CD4-positive, alpha-beta T cell treated with Interleukin-4 for 4 hours (primary cell): ENCODE data around the gene SERTAD2.

ENCODE experiments used
- DNase-seq: peaks from one replicate; pipeline ENCODE4 v3.0.0-alpha.2; 2020

Gene SERTAD2

GRCh38 chr2:64653109-64654062, at the start of gene SERTAD2:
Gene SERTAD2 (minus strand): TSS chr2:64653913. CDS start chr2:64636871, 17,042 bp downstream.
- peak; percentile 87 for DNase-seq

GRCh38 chr2:64700133-64700809, 46.6 kb upstream of the SERTAD2 start:
- no peak for DNase-seq

- DNase-seq: peak; percentile 43
Measured at GRCh38 chr2:64699712-64700111, 46.0 kb upstream of the SERTAD2 start.

GRCh38 chr2:64698668-64699444, 45.1 kb upstream of the SERTAD2 start:
- DNase-seq: peak; percentile 55

GRCh38 chr2:64698177-64698643, 44.5 kb upstream of the SERTAD2 start:
- no peak for DNase-seq

- DNase-seq: no peak
Measured at GRCh38 chr2:64697297-64698176, 43.8 kb upstream of the SERTAD2 start.

GRCh38 chr2:64696636-64697035, 42.9 kb upstream of the SERTAD2 start:
- DNase-seq: no peak

- no peak for DNase-seq
Measured at GRCh38 chr2:64695721-64696261, 42.1 kb upstream of the SERTAD2 start.

- no peak for DNase-seq
Measured at GRCh38 chr2:64692401-64692800, 38.7 kb upstream of the SERTAD2 start.

- DNase-seq: no peak
Measured at GRCh38 chr2:64688909-64689308, 35.2 kb upstream of the SERTAD2 start.

- no peak for DNase-seq
Measured at GRCh38 chr2:64686283-64686956, 32.7 kb upstream of the SERTAD2 start.

GRCh38 chr2:64685430-64685829, 31.7 kb upstream of the SERTAD2 start:
- no peak for DNase-seq

GRCh38 chr2:64683771-64684510, 30.2 kb upstream of the SERTAD2 start:
- DNase-seq: no peak

GRCh38 chr2:64681479-64681967, 27.8 kb upstream of the SERTAD2 start:
- DNase-seq: no peak

GRCh38 chr2:64679673-64680425, 26.1 kb upstream of the SERTAD2 start:
- no peak for DNase-seq

- no peak for DNase-seq
Measured at GRCh38 chr2:64678771-64679590, 25.3 kb upstream of the SERTAD2 start.

- DNase-seq: no peak
Measured at GRCh38 chr2:64677530-64677929, 23.8 kb upstream of the SERTAD2 start.

GRCh38 chr2:64675860-64676259, 22.1 kb upstream of the SERTAD2 start:
- peak; percentile 55 for DNase-seq
